ENCODE results near the gene CREB5. TPM values are rescaled to one million over a fixed set of nuclear protein-coding genes. Genes with fewer than 3 reads are reported as not detected.

The CREB5 gene
- total RNA-seq, 1 donor from 2014 or later = 10.3 TPM

DNA sequence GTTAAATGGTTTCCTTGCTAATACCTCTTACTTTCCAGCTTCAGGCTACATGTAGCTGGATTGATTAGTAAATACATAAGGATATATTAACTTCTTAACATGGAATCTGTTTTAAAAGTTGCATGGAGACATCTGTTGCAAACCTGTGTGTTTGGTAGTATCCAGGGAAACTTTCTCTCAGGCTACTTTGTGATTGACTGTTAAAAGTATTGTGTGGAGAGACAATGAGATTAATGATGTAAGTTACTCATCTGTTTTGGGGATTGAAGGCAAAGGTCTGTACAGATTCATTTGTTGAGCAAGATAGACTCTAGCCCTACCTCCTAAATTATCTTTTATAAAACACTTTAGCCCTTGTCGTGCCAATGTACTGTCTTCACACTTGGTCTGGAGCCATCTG is 6.6 kb downstream of the CREB5 start:
- no peak for TF ChIP-seq CTCF (IDR thresholded peaks at IDR 0.05)
- intact Hi-C loops (cut with DNase I) = no loop called here
- no peaks in the 10 kb centered on the region for H3K4me1 ChIP-seq
- no peaks in the 10 kb centered on the region for H3K36me3 ChIP-seq
- ATAC-seq (no peak), DNase-seq (no peak)
- H3K9me3 ChIP-seq = no peaks in the 10 kb centered on the region
- H3K27me3 ChIP-seq (ENCODE audit: low read depth) = no peaks in the 10 kb centered on the region
- no peak overlapping the region for H3K27ac ChIP-seq
- H3K4me3 ChIP-seq = no peak overlapping the region

GRCh38 chr7:28419716-28420115 is 7.4 kb downstream of the CREB5 start:
- DNase-seq (no peak), ATAC-seq (no peak)
- Histone ChIP-seq H3K27me3 (ENCODE audit: low read depth) (no peaks in the 10 kb centered on the region), H3K9me3 (no peaks in the 10 kb centered on the region), H3K36me3 (no peaks in the 10 kb centered on the region), H3K4me1 (no peaks in the 10 kb centered on the region), H3K4me3 (no peak overlapping the region), H3K27ac (no peak overlapping the region)
- intact Hi-C loops (cut with DNase I) = no loop called here
- TF ChIP-seq CTCF (IDR thresholded peaks at IDR 0.05) = no peak

DNA sequence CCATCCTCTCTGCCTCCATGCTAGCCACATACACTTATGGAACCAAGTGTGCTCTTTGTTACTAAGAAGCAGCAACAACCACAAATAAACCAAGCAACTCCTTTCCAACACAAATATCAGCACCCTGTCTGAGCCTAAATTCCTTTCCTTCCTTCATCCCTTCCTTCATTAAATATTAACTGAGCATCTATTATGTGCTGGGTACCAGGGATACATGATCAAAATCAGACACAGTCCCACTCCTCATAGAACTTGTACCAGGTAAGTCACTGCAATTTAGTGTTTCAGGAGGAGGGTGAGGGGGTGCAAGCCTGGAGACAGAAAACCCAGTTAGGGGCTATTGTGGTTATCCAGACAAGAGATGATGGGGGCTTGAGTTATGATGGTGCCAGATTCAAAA is 10.8 kb downstream of the CREB5 start:
- ATAC-seq = no peak

DNA sequence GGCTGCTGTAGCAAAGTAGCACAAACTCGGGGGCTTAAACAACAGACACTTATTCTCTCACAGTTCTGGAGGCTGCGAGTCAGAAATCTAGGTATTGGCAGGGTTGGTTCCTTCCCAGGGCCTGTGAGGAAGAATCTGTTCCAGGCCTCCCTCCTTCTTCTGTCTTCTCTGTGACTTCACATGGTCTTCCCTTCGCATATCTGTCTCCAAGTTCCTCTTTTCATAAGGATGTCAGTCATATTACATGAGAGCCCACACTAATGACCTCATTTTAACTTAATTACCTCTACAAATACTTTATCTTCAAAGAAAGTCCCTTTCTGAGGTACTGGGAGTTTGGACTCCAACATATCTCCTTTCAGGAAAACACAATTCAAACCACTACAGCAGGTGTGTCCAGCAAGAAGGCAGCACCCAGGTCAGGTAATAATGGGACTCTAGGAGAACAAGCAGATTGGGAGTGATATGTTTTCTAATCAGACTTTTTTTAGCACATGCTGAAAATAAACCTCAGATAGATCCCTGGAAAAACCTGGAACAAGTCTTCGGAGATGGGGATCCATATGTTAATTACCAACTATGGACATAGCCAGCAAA is 11.7 kb downstream of the CREB5 start:
- no peaks in the 10 kb centered on the region for H3K36me3 ChIP-seq
- no peak for TF ChIP-seq CTCF (IDR thresholded peaks at IDR 0.05)
- no peaks in the 10 kb centered on the region for H3K4me1 ChIP-seq
- no peak for ATAC-seq
- intact Hi-C loops (cut with DNase I) = no loop called here
- no peak overlapping the region for H3K4me3 ChIP-seq
- no peaks in the 10 kb centered on the region for H3K27me3 ChIP-seq (ENCODE audit: low read depth)
- DNase-seq = no peak
- no peak overlapping the region for H3K27ac ChIP-seq
- no peaks in the 10 kb centered on the region for H3K9me3 ChIP-seq

More for the DNA sequence above, 10.8 kb downstream of the CREB5 start:
- intact Hi-C loops (cut with DNase I) = no loop called here
- Histone ChIP-seq H3K9me3 (no peaks in the 10 kb centered on the region), H3K4me3 (no peak overlapping the region), H3K36me3 (no peaks in the 10 kb centered on the region), H3K27ac (no peak overlapping the region), H3K4me1 (no peaks in the 10 kb centered on the region), H3K27me3 (ENCODE audit: low read depth) (no peaks in the 10 kb centered on the region)
- TF ChIP-seq CTCF (IDR thresholded peaks at IDR 0.05) = no peak
- DNase-seq = no peak

GRCh38 chr7:28425496-28425895 is 13.2 kb downstream of the CREB5 start:
- Histone ChIP-seq H3K27me3 (ENCODE audit: low read depth) (no peaks in the 10 kb centered on the region), H3K4me3 (no peak overlapping the region), H3K9me3 (no peaks in the 10 kb centered on the region), H3K27ac (no peak overlapping the region), H3K4me1 (no peaks in the 10 kb centered on the region), H3K36me3 (no peaks in the 10 kb centered on the region)
- intact Hi-C loops (cut with DNase I) = no loop called here
- ATAC-seq (no peak), DNase-seq (no peak)
- no peak for TF ChIP-seq CTCF (IDR thresholded peaks at IDR 0.05)

All from lower lobe of right lung (tissue), 2 donors.